22Rv1 (cell line): ENCODE results near the gene KLHL40.

Experiments used
- H3K27ac ChIP-seq: fragments of 450-650 bp; 2 replicates; pipeline ENCODE4 v1.5.1; 2017
- CTCF ChIP-seq: fragments of 450-650 bp; IDR thresholded peaks from 2 replicates; pipeline ENCODE4 v1.5.1; 2017; ENCODE audit warnings: mild to moderate bottlenecking
- ZFX ChIP-seq: fragments of 450-650 bp; IDR thresholded peaks from 2 replicates; pipeline ENCODE4 v1.6.1; 2017; ENCODE audit warnings: antibody characterized with exemption, borderline replicate concordance

Gene KLHL40

DNA sequence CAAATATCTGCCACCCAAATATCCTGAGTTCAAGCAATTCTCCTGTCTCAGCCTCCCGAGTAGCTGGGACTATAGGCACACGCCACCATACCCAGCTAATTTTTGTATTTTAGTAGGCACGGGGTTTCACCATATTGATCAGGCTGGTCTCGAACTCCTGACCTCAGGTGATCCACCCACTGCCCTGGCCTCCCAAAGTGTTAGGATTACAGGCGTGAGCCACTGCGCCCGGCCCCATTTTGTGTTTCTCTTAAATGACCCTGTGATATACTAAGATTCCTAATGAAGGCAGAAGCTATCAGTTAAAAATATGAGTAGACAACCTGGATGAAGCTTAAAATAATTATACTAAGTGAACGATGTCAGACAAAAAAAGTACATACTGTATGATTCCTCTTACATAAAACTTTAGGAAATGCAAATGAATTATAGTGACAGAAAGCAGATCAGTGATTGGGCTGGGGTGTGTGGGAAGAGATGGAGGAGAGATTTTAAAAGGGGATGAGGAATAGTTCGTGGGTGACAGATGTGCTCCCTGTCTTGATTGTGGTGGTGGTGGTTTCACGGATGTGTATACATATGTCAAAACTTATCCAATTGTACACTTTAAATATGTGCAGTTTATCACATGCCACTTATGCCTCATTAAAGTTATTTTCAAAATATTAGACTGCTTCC lies 3.8 kb upstream of the KLHL40 start:
- H3K27ac ChIP-seq: no peak overlapping the region
- TF ChIP-seq ZFX (no peak), CTCF (no peak)

DNA sequence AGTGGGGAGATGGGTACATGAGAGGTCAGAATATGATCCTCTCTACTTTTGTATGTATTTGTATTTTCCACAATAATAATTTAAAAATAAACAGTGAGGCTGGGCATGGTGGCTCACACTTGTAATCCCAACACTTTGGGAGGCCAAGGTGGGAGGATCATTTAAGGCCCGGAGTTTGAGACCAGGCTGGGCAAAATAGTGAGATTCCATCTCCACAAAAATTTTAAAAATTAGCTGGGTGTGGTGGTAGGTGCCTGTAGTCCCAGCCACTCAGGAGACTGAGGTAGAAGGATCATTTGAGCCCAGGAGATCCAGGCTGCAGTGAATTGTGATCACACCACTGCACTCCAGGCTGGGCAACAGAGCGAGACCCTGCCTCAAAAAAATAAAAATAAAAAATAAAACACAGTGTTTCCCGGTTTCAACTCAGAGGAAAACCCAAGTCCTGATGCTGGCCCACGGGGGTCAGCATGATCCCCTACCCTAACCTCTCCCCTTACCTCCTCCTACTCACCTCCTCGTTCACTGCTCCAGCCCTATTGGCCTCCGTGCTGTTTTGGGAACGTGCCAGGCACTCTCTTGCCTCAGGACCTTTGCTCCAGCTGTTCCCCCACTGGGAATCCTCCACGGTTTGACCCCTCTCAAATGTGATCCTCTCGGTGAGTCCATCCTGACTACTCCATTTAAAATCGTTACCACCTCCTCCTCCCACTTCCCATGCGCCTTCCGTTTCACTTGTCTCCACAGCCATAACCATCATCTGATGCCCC lies 2.9 kb upstream of the KLHL40 start:
- H3K27ac ChIP-seq: no peak overlapping the region
- TF ChIP-seq ZFX (no peak), CTCF (no peak)

GRCh38 chr3:42683875-42684598 lies 1.3 kb upstream of the KLHL40 start:
- no peak overlapping the region for H3K27ac ChIP-seq

GRCh38 chr3:42684632-42685362 lies 540 bp upstream of the KLHL40 start:
- H3K27ac ChIP-seq: no peak overlapping the region
- TF ChIP-seq CTCF (no peak), ZFX (no peak)

More at GRCh38 chr3:42683875-42684598, 1.3 kb upstream of the KLHL40 start:
- no peak for TF ChIP-seq ZFX
- TF ChIP-seq CTCF: no peak

- H3K27ac ChIP-seq: no peak overlapping the region
- no peak for TF ChIP-seq ZFX
- no peak for TF ChIP-seq CTCF
These were observed 819 bp downstream of the KLHL40 start for GRCh38 chr3:42685891-42686820.
